HCT116 (cell line): Measurements from ENCODE around the gene IGLL1. TPM values are rescaled to one million over a fixed set of nuclear protein-coding genes. Genes with fewer than 3 reads are reported as not detected.

Experiments
- ATAC-seq: fragments of 200-7000 bp; cut with Tn5 transposase; 2 replicates; pipeline ENCODE4 v1.9.1; 2020; ENCODE audit warnings: mild to moderate bottlenecking, moderate library complexity
- BruUV-seq: library from RNA; stranded (reverse); fragments of 400-500 nt; replicated peaks from 2 replicates; lab custom pipeline; 2021; lab: Mats Ljungman, UMichigan
- CTCF ChIA-PET: fragments of 300-600 bp; sonication (Branson Sonifier 250); formaldehyde crosslinking; loops from one replicate; lab custom pipeline; 2021; ENCODE audit warnings: antibody characterized with exemption; lab: Charles Lee
- POLR2A ChIA-PET: fragments of 300-600, 350-600 bp; sonication (Branson Sonifier 250); formaldehyde crosslinking; loops from one replicate; lab custom pipeline; 2021; ENCODE audit warnings: antibody characterized with exemption; lab: Charles Lee
- RAD21 ChIA-PET, 2 experiments: fragments of 300-600 bp; sonication (Branson Sonifier 250); formaldehyde crosslinking; loops; one replicate each; lab custom pipeline; 2023; ENCODE audit warnings: low total read pairs in 2 of 2; ENCODE audit not compliant: uncharacterized antibody in 2 of 2, unreplicated experiment in 2 of 2, low non-redundant PET in 1 of 2; lab: Charles Lee
- DNase-seq: peaks from one replicate; pipeline ENCODE4 v3.0.0-alpha.2; 2010; ENCODE audit warnings: low read depth, low spot score
- H2AFZ ChIP-seq: fragments of 200-600 bp; shearing (Covaris generic), sonication (generic); 2 replicates; pipeline ENCODE4 v1.6.1; 2017; ENCODE audit warnings: low read depth, mixed run types, mixed read lengths, antibody characterized with exemption, low read length; ENCODE audit not compliant: poor library complexity, severe bottlenecking
- H3K27ac ChIP-seq: 2 replicates; pipeline ENCODE4 v1.5.1; 2012; ENCODE audit warnings: low read depth, low read length
- H3K27me3 ChIP-seq: fragments of 200-600 bp; sonication (generic); 2 replicates; pipeline ENCODE4 v1.6.1; 2016; ENCODE audit warnings: mixed run types, low read length, mixed read lengths; ENCODE audit not compliant: insufficient read depth
- H3K36me3 ChIP-seq, 2 experiments: fragments of 200-500 bp in 1 of 2; fragments of 200-600 bp in 1 of 2; sonication (Bioruptor generic) in 1 of 2; sonication (generic) in 1 of 2; 2 replicates each; pipeline versions ENCODE4 v1.5.1 to v1.6.1; 2014 to 2016; ENCODE audit warnings: low read length in 2 of 2, inconsistent platforms in 1 of 2, mixed read lengths in 1 of 2, mixed run types in 1 of 2; ENCODE audit not compliant: insufficient read depth in 2 of 2, control insufficient read depth in 1 of 2
- H3K4me1 ChIP-seq, 2 experiments: fragments of 200-600 bp in 1 of 2; sonication (generic) in 1 of 2; 2 replicates each; pipeline versions ENCODE4 v1.5.1 to v1.6.1; 2012 to 2017; ENCODE audit warnings: low read length in 2 of 2, inconsistent platforms in 1 of 2, mild to moderate bottlenecking in 1 of 2, mixed read lengths in 1 of 2, mixed run types in 1 of 2, moderate library complexity in 1 of 2; ENCODE audit not compliant: insufficient read depth in 2 of 2, control insufficient read depth in 1 of 2
- H3K4me2 ChIP-seq: fragments of 200-600 bp; sonication (generic); 2 replicates; pipeline ENCODE4 v1.6.1; 2017; ENCODE audit warnings: mixed run types, low read length, mixed read lengths
- H3K4me3 ChIP-seq, 2 experiments: fragments of 200-600 bp in 1 of 2; sonication (generic) in 1 of 2; replicated peaks in 1 of 2; 2 replicates each; pipeline ENCODE4 v1.5.1; 2011 to 2016; ENCODE audit warnings: low read length in 2 of 2, control low read depth in 1 of 2, low read depth in 1 of 2, mild to moderate bottlenecking in 1 of 2, mixed read lengths in 1 of 2, mixed run types in 1 of 2
- H3K79me2 ChIP-seq: fragments of 200-600 bp; sonication (generic); 2 replicates; pipeline ENCODE4 v1.6.1; 2017; ENCODE audit warnings: mild to moderate bottlenecking, mixed run types, low read length, moderate library complexity, mixed read lengths; ENCODE audit not compliant: insufficient read depth
- H3K9ac ChIP-seq: fragments of 200-600 bp; sonication (generic); 2 replicates; pipeline ENCODE4 v1.6.1; 2016; ENCODE audit warnings: low read length, mixed read lengths
- H3K9me2 ChIP-seq: fragments of 200-600 bp; sonication (generic), shearing (Covaris generic); 2 replicates; pipeline ENCODE4 v1.6.1; 2017; ENCODE audit warnings: mixed run types, mild to moderate bottlenecking, moderate library complexity; ENCODE audit not compliant: insufficient read depth
- H3K9me3 ChIP-seq, 2 experiments: fragments of 200-500 bp in 1 of 2; fragments of 200-600 bp in 1 of 2; sonication (Bioruptor generic) in 1 of 2; sonication (generic) in 1 of 2; 2 replicates each; pipeline ENCODE4 v1.6.1; 2014 to 2017; ENCODE audit warnings: low read length in 2 of 2, mixed read lengths in 2 of 2, inconsistent platforms in 1 of 2, low read depth in 1 of 2, mild to moderate bottlenecking in 1 of 2, mixed run types in 1 of 2, moderate library complexity in 1 of 2; ENCODE audit not compliant: control insufficient read depth in 1 of 2, insufficient read depth in 1 of 2
- H4K20me1 ChIP-seq: fragments of 200-600 bp; sonication (generic), shearing (Covaris generic); 2 replicates; pipeline ENCODE4 v1.6.1; 2017; ENCODE audit warnings: mixed run types, mild to moderate bottlenecking, moderate library complexity; ENCODE audit not compliant: insufficient read depth
- CBX3 ChIP-seq: IDR thresholded peaks from 2 replicates; pipeline ENCODE4 v1.6.1; 2012; ENCODE audit warnings: low read depth
- CEBPB ChIP-seq: IDR thresholded peaks from 2 replicates; pipeline ENCODE4 v1.6.1; 2012; ENCODE audit warnings: low read depth
- EGR1 ChIP-seq: IDR thresholded peaks from 2 replicates; pipeline ENCODE4 v1.6.1; 2012; ENCODE audit warnings: low read depth
- EZH2phosphoT487 ChIP-seq: fragments of 200-600 bp; IDR thresholded peaks from 2 replicates; pipeline ENCODE4 v1.6.1; 2018; ENCODE audit warnings: antibody characterized with exemption, borderline replicate concordance
- FOSL1 ChIP-seq: IDR thresholded peaks from 2 replicates; pipeline ENCODE4 v1.6.1; 2012; ENCODE audit warnings: low read depth
- JUND ChIP-seq: IDR thresholded peaks from 2 replicates; pipeline ENCODE4 v1.6.1; 2012
- POLR2A ChIP-seq: IDR thresholded peaks from 2 replicates; pipeline ENCODE4 v1.7.0; 2011; ENCODE audit warnings: borderline replicate concordance; ENCODE audit not compliant: insufficient read depth, insufficient read length; ENCODE audit errors: extremely low read depth
- RAD21 ChIP-seq: IDR thresholded peaks from 2 replicates; pipeline ENCODE4 v1.6.1; 2012; ENCODE audit warnings: low read depth, mild to moderate bottlenecking
- SIN3A ChIP-seq: IDR thresholded peaks from 2 replicates; pipeline ENCODE4 v1.6.1; 2012; ENCODE audit warnings: low read depth
- YY1 ChIP-seq: IDR thresholded peaks from 2 replicates; pipeline ENCODE4 v1.6.1; 2011; ENCODE audit warnings: low read length, low read depth, moderate library complexity, mild to moderate bottlenecking; ENCODE audit not compliant: insufficient replicate concordance; ENCODE audit errors: extremely low read depth
- ZFX ChIP-seq: fragments of 450-650 bp; IDR thresholded peaks from 2 replicates; pipeline ENCODE4 v1.6.1; 2017
- ZNF274 ChIP-seq: fragments of 200-500 bp; sonication (Bioruptor generic); IDR thresholded peaks from 2 replicates; pipeline ENCODE4 v1.6.1; 2014; ENCODE audit warnings: mild to moderate bottlenecking, low read depth, low read length, inconsistent platforms
- intact Hi-C: fragments of 100-400 bp; cut with micrococcal nuclease; formaldehyde crosslinking; loops from 2 replicates; pipeline ENCODE4 v1.10.0; 2022
- total RNA-seq: library from RNA; stranded (reverse); gene quantifications from one replicate; pipeline ENCODE4 v1.2.1, GENCODE V29; 2021; ENCODE audit not compliant: unreplicated experiment
- TF ChIP-seq, protein P1 (sequence below): IDR thresholded peaks from 2 replicates; pipeline ENCODE4 v1.6.1; 2012
- TF ChIP-seq, protein P2 (sequence below), 3 experiments: fragments of 200-600 bp in 1 of 3; sonication (generic) in 1 of 3; IDR thresholded peaks in 2 of 3; conservative IDR thresholded peaks in 1 of 3; 2 replicates each; pipeline ENCODE4 v1.5.1; 2012 to 2017; ENCODE audit warnings: low read depth in 2 of 3, low read length in 2 of 3, antibody characterized with exemption in 1 of 3, borderline replicate concordance in 1 of 3, control low read depth in 1 of 3, mild to moderate bottlenecking in 1 of 3, mixed read lengths in 1 of 3, mixed run types in 1 of 3, moderate library complexity in 1 of 3; ENCODE audit not compliant: insufficient read depth in 1 of 3
- TF ChIP-seq, protein P3 (sequence below): IDR thresholded peaks from 2 replicates; pipeline ENCODE4 v1.6.1; 2011; ENCODE audit warnings: mild to moderate bottlenecking, low read length, moderate library complexity; ENCODE audit not compliant: insufficient replicate concordance; ENCODE audit errors: extremely low read depth
- TF ChIP-seq, protein P4 (sequence below): IDR thresholded peaks from 2 replicates; pipeline ENCODE4 v1.6.1; 2012

The IGLL1 gene
- total RNA-seq, 1 experiment from 2014 or later = not detected

DNA sequence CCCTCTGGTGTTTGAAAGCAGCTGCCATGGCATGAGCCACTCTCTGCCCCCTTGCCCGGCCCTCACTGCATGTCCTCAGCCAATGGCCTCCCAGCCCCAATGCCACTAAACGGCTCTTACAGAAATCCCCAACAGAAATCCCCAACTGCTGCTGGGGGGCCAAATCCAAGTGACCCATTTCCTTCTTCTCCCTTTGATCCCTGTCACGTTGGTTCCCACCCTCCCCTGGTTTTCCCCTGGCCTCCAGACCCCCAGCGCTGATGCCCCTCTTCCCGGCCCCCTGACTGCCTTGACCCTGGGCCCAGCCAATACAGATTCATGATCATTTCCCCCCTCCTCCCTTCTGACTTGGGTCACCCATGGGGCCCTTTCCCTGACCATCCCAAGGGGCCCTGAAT is 30.9 kb downstream of the IGLL1 start:
- intact Hi-C loops = no loop called here
- no peak overlapping the region for H3K4me3 ChIP-seq
- H3K9me2 ChIP-seq = no peaks in the 10 kb centered on the region
- H3K4me1 ChIP-seq = no peaks in the 10 kb centered on the region
- no peaks in the 10 kb centered on the region for H3K36me3 ChIP-seq
- TF ChIP-seq, protein P1, sequence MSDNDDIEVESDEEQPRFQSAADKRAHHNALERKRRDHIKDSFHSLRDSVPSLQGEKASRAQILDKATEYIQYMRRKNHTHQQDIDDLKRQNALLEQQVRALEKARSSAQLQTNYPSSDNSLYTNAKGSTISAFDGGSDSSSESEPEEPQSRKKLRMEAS = no peak
- no peak for TF ChIP-seq SIN3A
- TF ChIP-seq FOSL1 = no peak
- TF ChIP-seq, protein P2, sequence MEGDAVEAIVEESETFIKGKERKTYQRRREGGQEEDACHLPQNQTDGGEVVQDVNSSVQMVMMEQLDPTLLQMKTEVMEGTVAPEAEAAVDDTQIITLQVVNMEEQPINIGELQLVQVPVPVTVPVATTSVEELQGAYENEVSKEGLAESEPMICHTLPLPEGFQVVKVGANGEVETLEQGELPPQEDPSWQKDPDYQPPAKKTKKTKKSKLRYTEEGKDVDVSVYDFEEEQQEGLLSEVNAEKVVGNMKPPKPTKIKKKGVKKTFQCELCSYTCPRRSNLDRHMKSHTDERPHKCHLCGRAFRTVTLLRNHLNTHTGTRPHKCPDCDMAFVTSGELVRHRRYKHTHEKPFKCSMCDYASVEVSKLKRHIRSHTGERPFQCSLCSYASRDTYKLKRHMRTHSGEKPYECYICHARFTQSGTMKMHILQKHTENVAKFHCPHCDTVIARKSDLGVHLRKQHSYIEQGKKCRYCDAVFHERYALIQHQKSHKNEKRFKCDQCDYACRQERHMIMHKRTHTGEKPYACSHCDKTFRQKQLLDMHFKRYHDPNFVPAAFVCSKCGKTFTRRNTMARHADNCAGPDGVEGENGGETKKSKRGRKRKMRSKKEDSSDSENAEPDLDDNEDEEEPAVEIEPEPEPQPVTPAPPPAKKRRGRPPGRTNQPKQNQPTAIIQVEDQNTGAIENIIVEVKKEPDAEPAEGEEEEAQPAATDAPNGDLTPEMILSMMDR (IDR thresholded peaks at IDR 0.05 in 2 of 3, conservative IDR thresholded peaks at IDR 0.05 in 1 of 3; ENCODE audit: borderline replicate concordance in 1 of 3, insufficient read depth in 1 of 3, low read depth in 2 of 3, low read length in 2 of 3) = no peak
- no peak for TF ChIP-seq POLR2A
- TF ChIP-seq, protein P3, sequence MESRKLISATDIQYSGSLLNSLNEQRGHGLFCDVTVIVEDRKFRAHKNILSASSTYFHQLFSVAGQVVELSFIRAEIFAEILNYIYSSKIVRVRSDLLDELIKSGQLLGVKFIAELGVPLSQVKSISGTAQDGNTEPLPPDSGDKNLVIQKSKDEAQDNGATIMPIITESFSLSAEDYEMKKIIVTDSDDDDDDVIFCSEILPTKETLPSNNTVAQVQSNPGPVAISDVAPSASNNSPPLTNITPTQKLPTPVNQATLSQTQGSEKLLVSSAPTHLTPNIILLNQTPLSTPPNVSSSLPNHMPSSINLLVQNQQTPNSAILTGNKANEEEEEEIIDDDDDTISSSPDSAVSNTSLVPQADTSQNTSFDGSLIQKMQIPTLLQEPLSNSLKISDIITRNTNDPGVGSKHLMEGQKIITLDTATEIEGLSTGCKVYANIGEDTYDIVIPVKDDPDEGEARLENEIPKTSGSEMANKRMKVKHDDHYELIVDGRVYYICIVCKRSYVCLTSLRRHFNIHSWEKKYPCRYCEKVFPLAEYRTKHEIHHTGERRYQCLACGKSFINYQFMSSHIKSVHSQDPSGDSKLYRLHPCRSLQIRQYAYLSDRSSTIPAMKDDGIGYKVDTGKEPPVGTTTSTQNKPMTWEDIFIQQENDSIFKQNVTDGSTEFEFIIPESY = no peak
- TF ChIP-seq YY1 = no peak
- TF ChIP-seq, protein P4, sequence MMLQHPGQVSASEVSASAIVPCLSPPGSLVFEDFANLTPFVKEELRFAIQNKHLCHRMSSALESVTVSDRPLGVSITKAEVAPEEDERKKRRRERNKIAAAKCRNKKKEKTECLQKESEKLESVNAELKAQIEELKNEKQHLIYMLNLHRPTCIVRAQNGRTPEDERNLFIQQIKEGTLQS = no peak
- TF ChIP-seq EGR1 = no peak
- TF ChIP-seq CBX3 = no peak
- no peak for TF ChIP-seq RAD21
- TF ChIP-seq EZH2phosphoT487 = no peak
- TF ChIP-seq CEBPB = no peak
- no peak for TF ChIP-seq JUND
- no peak for TF ChIP-seq ZFX
- TF ChIP-seq ZNF274 = no peak
- TF ChIP-seq, all 23 proteins: peak for 0
- DNase-seq = no peak
- no peaks in the 10 kb centered on the region for H3K9me3 ChIP-seq
- H3K27ac ChIP-seq = no peak overlapping the region
- no peaks in the 10 kb centered on the region for H4K20me1 ChIP-seq
- ChIA-PET RAD21 (no interaction called here), POLR2A (no interaction called here), CTCF (no interaction called here)
- no TSS peak for BruUV-seq
- no peak overlapping the region for H3K4me2 ChIP-seq
- no peaks in the 10 kb centered on the region for H3K79me2 ChIP-seq
- no peaks in the 10 kb centered on the region for H3K27me3 ChIP-seq
- H3K9ac ChIP-seq = no peak overlapping the region
- no peak for ATAC-seq
- no peak overlapping the region for H2AFZ ChIP-seq
